Tibial nerve (tissue), 4 donors: Measurements from ENCODE around the gene C4orf51. TPM values are rescaled to one million over a fixed set of nuclear protein-coding genes. Genes with fewer than 3 reads are reported as not detected.

Experiments used
- DNase-seq, 2 donors: peaks; one replicate each; pipeline ENCODE4 v3.0.0-alpha.2; 2019; ENCODE audit warnings: low spot score in 2 of 2
- H3K27ac ChIP-seq, 4 donors: fragments of 200-600 bp; sonication (generic) in 3 of 4; one replicate each; pipeline ENCODE4 v1.5.1; 2017 to 2019; ENCODE audit warnings: mild to moderate bottlenecking in 1 of 4
- H3K27me3 ChIP-seq, 2 donors: fragments of 200-600 bp; sonication (generic) in 1 of 2; one replicate each; pipeline versions ENCODE4 v1.5.1 to v1.6.0; 2017 to 2019
- H3K36me3 ChIP-seq, 3 donors: fragments of 200-600 bp; sonication (generic); one replicate each; pipeline ENCODE4 v1.5.1; 2018 to 2019
- H3K4me1 ChIP-seq, 4 donors: fragments of 200-600 bp; sonication (generic) in 3 of 4; one replicate each; pipeline ENCODE4 v1.5.1; 2017 to 2019
- H3K4me3 ChIP-seq, 4 donors: fragments of 200-600 bp; sonication (generic) in 3 of 4; one replicate each; pipeline ENCODE4 v1.5.1; 2017 to 2019; ENCODE audit warnings: mild to moderate bottlenecking in 1 of 4, moderate library complexity in 1 of 4
- H3K9me3 ChIP-seq, 4 donors: fragments of 200-600 bp; sonication (generic) in 3 of 4; one replicate each; pipeline ENCODE4 v1.5.1; 2017 to 2019
- EP300 ChIP-seq, 2 donors: sonication (generic); formaldehyde crosslinking; IDR thresholded peaks; one replicate each; pipeline ENCODE4 v1.6.1; 2017; ENCODE audit warnings: antibody characterized with exemption in 2 of 2, mild to moderate bottlenecking in 1 of 2
- POLR2A ChIP-seq, 2 donors: fragments of 450-650 bp; IDR thresholded peaks; one replicate each; pipeline ENCODE4 v1.6.1; 2017; ENCODE audit warnings: antibody characterized with exemption in 2 of 2, mild to moderate bottlenecking in 2 of 2, moderate library complexity in 2 of 2
- WGBS, 2 donors: methylation state at CpG; one replicate each; pipeline ENCODE4 v1.1.5; 2018; 5-methylcytosine and 5-hydroxymethylcytosine counted together
- total RNA-seq, 4 donors: library from RNA; depleted of rRNA; stranded (reverse); fragments of >200 nt; gene quantifications; one replicate each; pipeline ENCODE4 v1.1.0, GENCODE V29; 2016
- TF ChIP-seq, protein P1 (sequence below), 5 experiments: fragments of 200-600 bp in 3 of 5; fragments of 450-650 bp in 2 of 5; sonication (generic) in 3 of 5; IDR thresholded peaks; one replicate each; pipeline ENCODE4 v1.5.1; 2016 to 2019; ENCODE audit warnings: antibody characterized with exemption in 5 of 5, mild to moderate bottlenecking in 3 of 5, moderate library complexity in 2 of 5

Gene C4orf51
- total RNA-seq, 4 donors from 2014 or later, result not detected

DNA sequence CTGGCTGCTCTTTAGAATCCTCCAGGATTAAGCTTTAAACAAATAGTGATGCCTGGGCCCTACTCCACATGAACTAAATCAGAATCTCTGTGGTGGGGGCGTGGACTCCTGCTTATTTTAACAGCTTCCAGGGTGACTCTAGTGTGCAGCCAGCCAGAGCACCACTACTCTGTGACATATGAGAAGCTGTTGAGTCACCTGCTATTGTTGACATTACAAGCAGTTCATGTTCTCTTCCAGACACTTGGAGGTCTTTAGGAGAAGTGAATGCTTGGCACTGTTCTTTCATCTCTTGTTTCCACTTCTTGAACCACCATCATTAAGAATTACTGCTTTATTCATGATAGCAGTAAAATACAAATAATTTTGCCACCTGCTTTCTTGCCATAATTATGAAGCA is 426 bp upstream of the C4orf51 start:
- H3K4me3 ChIP-seq, result no peak overlapping the region
- H3K9me3 ChIP-seq, result peaks cover 0 to 24% (median 0%) of the 10 kb centered on the region in 4 donors
- 57 to 77% methylated on average over 1 of the region's 1 CpG for WGBS, 2 donors
- no peak for TF ChIP-seq POLR2A (IDR thresholded peaks at IDR 0.05)
- TF ChIP-seq, protein P1, sequence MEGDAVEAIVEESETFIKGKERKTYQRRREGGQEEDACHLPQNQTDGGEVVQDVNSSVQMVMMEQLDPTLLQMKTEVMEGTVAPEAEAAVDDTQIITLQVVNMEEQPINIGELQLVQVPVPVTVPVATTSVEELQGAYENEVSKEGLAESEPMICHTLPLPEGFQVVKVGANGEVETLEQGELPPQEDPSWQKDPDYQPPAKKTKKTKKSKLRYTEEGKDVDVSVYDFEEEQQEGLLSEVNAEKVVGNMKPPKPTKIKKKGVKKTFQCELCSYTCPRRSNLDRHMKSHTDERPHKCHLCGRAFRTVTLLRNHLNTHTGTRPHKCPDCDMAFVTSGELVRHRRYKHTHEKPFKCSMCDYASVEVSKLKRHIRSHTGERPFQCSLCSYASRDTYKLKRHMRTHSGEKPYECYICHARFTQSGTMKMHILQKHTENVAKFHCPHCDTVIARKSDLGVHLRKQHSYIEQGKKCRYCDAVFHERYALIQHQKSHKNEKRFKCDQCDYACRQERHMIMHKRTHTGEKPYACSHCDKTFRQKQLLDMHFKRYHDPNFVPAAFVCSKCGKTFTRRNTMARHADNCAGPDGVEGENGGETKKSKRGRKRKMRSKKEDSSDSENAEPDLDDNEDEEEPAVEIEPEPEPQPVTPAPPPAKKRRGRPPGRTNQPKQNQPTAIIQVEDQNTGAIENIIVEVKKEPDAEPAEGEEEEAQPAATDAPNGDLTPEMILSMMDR (IDR thresholded peaks at IDR 0.05), result no peak
- no peak for TF ChIP-seq EP300 (IDR thresholded peaks at IDR 0.05)
- no peaks in the 10 kb centered on the region for H3K36me3 ChIP-seq
- no peaks in the 10 kb centered on the region for H3K27me3 ChIP-seq
- DNase-seq, result no peak
- H3K4me1 ChIP-seq, result peaks cover 0 to 12% (median 0%) of the 10 kb centered on the region in 4 donors
- H3K27ac ChIP-seq, result no peak overlapping the region

DNA sequence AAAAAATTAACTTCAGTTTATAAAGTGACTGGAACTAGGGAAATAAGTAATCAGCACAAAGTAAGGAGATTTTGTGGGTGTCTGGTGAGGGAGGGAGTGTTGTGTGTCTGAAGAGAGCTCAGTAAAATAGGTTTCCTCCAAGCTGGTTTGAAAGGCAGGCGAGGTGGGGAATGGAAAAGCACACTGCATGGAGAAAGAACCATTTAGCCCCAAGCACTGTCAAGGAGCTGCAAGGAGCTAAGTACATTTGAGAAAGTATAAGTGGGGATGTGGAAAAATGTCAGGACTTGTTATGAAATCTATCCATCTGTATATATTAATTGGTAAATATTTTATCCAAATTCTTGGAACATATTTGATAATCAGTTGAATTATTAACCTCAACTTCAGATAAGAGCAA is 956 bp downstream of the C4orf51 start:
- DNase-seq, result no peak
- H3K27ac ChIP-seq, result no peak overlapping the region
- no peaks in the 10 kb centered on the region for H3K27me3 ChIP-seq
- WGBS, 2 donors, result 87 to 88% methylated on average over 1 of the region's 1 CpG
- peaks cover 0 to 24% (median 0%) of the 10 kb centered on the region in 4 donors for H3K9me3 ChIP-seq
- H3K4me3 ChIP-seq, result no peak overlapping the region
- no peaks in the 10 kb centered on the region for H3K36me3 ChIP-seq
- TF ChIP-seq EP300 (IDR thresholded peaks at IDR 0.05) (no peak), POLR2A (IDR thresholded peaks at IDR 0.05) (no peak)
- TF ChIP-seq, protein P1 (IDR thresholded peaks at IDR 0.05), result no peak
- H3K4me1 ChIP-seq, result peaks cover 0 to 12% (median 0%) of the 10 kb centered on the region in 4 donors

DNA sequence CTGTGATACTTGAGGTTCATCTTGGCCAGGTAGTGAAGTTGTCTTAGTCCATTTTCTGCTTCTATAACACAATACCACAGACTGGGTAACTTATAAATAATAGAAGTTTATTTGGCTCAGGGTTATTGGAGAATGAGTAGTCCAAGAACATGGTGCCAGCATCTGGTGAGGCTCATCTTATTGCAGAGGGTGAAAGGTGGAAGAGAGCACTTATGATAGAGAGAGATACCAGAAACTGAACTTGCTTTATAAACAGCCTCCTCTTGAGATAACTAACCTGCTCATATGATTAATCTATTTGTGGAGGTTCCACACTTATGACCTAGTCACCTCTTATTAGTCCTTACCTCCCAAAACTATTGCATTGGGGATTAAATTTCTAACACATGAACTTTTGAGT is 1.6 kb downstream of the C4orf51 start:
- H3K36me3 ChIP-seq, result no peaks in the 10 kb centered on the region

DNA sequence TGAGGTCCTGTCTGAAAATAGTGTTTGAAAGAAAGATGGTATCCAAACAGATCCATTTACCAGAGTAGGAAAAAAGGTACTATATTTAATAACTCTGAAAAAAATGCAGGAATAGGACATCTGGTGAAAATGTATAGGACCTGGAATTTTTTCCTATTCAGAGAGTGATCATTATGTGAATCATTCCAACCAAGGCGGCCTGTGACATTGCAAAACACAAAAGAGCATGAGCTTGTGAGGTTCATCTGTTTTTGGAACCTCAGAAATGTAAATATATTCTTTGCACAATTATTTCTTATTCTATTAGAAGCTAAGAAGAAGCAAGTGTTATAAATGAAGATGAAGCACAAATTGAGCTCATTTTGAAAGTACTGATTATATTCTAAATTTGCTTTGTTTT is 2.0 kb downstream of the C4orf51 start:
- Histone ChIP-seq H3K36me3 (no peaks in the 10 kb centered on the region), H3K9me3 (peaks cover 0 to 20% (median 0%) of the 10 kb centered on the region in 4 donors), H3K27me3 (no peaks in the 10 kb centered on the region), H3K27ac (no peak overlapping the region), H3K4me1 (peaks cover 0 to 12% (median 0%) of the 10 kb centered on the region in 4 donors), H3K4me3 (no peak overlapping the region)
- WGBS, 2 donors, result 76 to 90% methylated on average over 1 of the region's 1 CpG
- no peak for DNase-seq
- TF ChIP-seq, protein P1 (IDR thresholded peaks at IDR 0.05), result no peak
- TF ChIP-seq POLR2A (IDR thresholded peaks at IDR 0.05) (no peak), EP300 (IDR thresholded peaks at IDR 0.05) (no peak)

More for the DNA sequence above, 1.6 kb downstream of the C4orf51 start:
- H3K27ac ChIP-seq, result no peak overlapping the region
- TF ChIP-seq, protein P1 (IDR thresholded peaks at IDR 0.05), result no peak
- TF ChIP-seq POLR2A (IDR thresholded peaks at IDR 0.05) (no peak), EP300 (IDR thresholded peaks at IDR 0.05) (no peak)
- DNase-seq, result no peak
- H3K4me3 ChIP-seq, result no peak overlapping the region
- no peaks in the 10 kb centered on the region for H3K27me3 ChIP-seq
- peaks cover 0 to 24% (median 0%) of the 10 kb centered on the region in 4 donors for H3K9me3 ChIP-seq
- peaks cover 0 to 12% (median 0%) of the 10 kb centered on the region in 4 donors for H3K4me1 ChIP-seq

DNA sequence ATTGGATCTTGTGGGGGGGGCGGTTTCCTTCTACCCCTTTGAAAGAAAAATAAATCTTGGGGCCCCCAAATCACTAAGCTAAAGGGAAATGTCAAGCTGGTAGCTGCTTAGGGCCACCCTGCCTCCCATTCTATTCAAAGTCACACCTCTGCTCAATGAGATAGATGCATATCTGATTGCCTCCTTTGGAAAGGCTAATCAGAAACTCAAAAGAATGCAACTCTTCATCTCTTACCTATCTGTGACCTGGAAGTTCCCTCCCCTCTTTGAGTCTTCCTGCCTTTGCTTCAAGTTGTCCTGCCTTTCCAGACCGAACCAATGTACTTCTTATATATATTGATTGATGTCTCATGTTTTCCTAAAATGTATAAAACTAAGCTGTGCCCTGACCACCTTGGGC is 7.0 kb downstream of the C4orf51 start:
- H3K9me3 ChIP-seq, result no peaks in the 10 kb centered on the region
- H3K27me3 ChIP-seq, result no peaks in the 10 kb centered on the region
- no peaks in the 10 kb centered on the region for H3K36me3 ChIP-seq
- TF ChIP-seq EP300 (IDR thresholded peaks at IDR 0.05) (no peak), POLR2A (IDR thresholded peaks at IDR 0.05) (no peak)
- TF ChIP-seq, protein P1 (IDR thresholded peaks at IDR 0.05), result no peak
- no peaks in the 10 kb centered on the region for H3K4me1 ChIP-seq
- no peak for DNase-seq
- WGBS, 2 donors, result 51 to 64% methylated on average over 2 of the region's 2 CpGs
- H3K27ac ChIP-seq, result no peak overlapping the region
- no peak overlapping the region for H3K4me3 ChIP-seq
